ENCODE measurements around the gene METTL16. TPM values are rescaled to one million over a fixed set of nuclear protein-coding genes. Genes with fewer than 3 reads are reported as not detected.

Gene METTL16, protein sequence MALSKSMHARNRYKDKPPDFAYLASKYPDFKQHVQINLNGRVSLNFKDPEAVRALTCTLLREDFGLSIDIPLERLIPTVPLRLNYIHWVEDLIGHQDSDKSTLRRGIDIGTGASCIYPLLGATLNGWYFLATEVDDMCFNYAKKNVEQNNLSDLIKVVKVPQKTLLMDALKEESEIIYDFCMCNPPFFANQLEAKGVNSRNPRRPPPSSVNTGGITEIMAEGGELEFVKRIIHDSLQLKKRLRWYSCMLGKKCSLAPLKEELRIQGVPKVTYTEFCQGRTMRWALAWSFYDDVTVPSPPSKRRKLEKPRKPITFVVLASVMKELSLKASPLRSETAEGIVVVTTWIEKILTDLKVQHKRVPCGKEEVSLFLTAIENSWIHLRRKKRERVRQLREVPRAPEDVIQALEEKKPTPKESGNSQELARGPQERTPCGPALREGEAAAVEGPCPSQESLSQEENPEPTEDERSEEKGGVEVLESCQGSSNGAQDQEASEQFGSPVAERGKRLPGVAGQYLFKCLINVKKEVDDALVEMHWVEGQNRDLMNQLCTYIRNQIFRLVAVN
- total RNA-seq, result 10 to 100 TPM; 12.9 to 24.1 TPM

DNA sequence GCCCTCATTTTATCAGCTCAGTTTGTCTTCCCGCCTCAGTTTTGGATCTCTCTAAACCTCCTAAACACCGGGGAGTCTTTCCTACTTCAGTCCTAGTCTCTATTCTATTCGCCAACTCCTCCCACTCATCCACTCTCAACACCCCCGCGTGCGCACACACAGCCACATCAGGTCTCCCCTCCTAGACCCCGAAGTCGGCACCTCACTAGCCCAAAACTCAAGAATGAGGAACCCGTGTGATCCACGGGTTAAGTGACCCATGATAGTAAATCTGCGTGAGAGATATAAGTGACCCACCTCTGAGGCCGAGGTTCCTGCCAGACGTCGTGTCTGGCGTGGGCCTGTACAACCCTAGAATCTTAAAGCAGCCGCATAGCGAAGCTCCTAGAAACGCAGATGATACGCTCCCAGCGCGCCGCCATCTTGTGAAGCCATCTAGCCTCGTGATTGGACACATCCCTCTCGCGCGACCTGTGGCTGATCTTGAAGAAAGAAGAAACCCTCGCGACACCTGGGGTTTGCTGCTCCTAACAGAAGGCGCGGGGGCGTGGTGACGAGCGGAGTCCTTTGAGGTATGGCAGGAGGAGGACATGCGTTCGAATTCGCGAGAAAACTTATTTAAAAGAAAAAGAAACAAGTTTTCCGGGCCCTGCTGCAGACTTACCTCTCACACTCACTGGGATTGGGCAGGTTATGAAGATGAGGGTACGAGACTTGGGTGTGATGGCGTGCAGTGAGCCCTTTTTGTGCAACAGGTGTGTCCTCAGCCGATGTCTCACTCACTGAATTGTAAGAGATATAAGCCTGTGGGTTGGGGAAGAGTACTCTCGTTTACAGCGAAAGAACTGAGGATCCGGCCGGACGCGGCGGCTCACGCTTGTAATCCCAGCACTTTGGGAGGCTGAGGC lies at the start of gene METTL16:
TSS of gene METTL16 (minus strand) at position 427 of the 908 bp plus-strand sequence. CDS start 9,557 bp downstream, outside the sequence.
- H3K9me3 ChIP-seq, result no peaks in the 10 kb centered on the region
- intact Hi-C loops (cut with DNase I), result no loop called here
- TF ChIP-seq POLR2A (IDR thresholded peaks at IDR 0.05), result peak; percentile 68 to 93 (median 87)
- TF ChIP-seq, protein P1, sequence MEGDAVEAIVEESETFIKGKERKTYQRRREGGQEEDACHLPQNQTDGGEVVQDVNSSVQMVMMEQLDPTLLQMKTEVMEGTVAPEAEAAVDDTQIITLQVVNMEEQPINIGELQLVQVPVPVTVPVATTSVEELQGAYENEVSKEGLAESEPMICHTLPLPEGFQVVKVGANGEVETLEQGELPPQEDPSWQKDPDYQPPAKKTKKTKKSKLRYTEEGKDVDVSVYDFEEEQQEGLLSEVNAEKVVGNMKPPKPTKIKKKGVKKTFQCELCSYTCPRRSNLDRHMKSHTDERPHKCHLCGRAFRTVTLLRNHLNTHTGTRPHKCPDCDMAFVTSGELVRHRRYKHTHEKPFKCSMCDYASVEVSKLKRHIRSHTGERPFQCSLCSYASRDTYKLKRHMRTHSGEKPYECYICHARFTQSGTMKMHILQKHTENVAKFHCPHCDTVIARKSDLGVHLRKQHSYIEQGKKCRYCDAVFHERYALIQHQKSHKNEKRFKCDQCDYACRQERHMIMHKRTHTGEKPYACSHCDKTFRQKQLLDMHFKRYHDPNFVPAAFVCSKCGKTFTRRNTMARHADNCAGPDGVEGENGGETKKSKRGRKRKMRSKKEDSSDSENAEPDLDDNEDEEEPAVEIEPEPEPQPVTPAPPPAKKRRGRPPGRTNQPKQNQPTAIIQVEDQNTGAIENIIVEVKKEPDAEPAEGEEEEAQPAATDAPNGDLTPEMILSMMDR (IDR thresholded peaks at IDR 0.05), result peak in 1 of 7 experiments; percentile 5
- H3K4me3 ChIP-seq, result peak within 1 kb of the TSS; percentile 52 to 68
- WGBS, 2 donors, result 0 to 1% methylated on average over 37 to 49 of the region's 49 CpGs
- H3K27me3 ChIP-seq, result no peaks in the 10 kb centered on the region
- peak within 1 kb of the TSS; percentile 76 to 92 (median 84) for H3K27ac ChIP-seq
- peaks cover 36% of the 10 kb centered on the region for H3K4me1 ChIP-seq
- DNase-seq (peak; percentile 98 to 99 (median 98)), ATAC-seq (peak; percentile 100)
- H3K36me3 ChIP-seq (replicated peaks in 1 of 2; ENCODE audit: insufficient read depth in 1 of 2, low read depth in 2 of 2), result no peaks in the 10 kb centered on the region

DNA sequence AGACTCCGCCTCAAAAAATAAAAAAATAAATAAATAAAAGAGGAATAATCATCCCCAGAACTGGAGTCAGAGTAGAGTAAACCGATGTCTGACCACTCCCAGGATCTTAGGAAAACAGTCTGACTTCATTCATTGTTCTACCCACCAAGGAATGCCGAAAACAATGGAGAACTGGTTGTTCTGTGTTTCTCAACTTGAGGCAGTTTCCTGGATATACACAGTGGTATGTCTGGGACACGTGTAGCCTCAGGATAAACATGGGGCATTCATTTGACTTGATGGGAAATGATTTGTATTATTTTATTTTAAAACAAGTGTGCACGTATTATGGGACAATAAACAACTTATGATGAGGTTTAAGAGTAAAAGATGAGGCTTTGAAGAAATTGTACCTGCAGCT lies 49.0 kb upstream of the METTL16 start:
- intact Hi-C loops (cut with DNase I), result no loop called here

DNA sequence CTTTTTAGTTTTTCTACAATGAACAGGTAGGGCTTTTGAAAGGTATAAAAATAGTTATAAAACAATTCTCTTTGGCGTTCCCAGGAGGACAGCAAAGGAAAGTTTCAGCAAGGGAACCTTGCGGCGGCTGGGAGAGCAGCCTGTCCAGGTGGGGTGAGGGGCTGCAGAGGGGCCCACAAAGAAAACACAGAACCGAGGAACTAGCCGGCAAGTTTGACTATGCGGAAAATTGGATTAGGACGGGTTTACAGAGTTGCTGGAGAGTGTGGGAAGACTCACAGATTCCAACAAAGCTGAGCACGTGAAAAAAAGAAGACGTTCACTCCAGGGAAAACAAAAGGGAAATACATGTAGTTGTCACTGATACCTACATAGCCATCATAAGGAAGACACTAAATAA lies 40.2 kb upstream of the METTL16 start:
- TF ChIP-seq, protein P1 (IDR thresholded peaks at IDR 0.05), result no peak
- no peak for TF ChIP-seq POLR2A (IDR thresholded peaks at IDR 0.05)
- no peaks in the 10 kb centered on the region for H3K4me1 ChIP-seq
- no peaks in the 10 kb centered on the region for H3K36me3 ChIP-seq (replicated peaks in 1 of 2; ENCODE audit: insufficient read depth in 1 of 2, low read depth in 2 of 2)
- H3K9me3 ChIP-seq, result no peaks in the 10 kb centered on the region
- no peak for ATAC-seq
- intact Hi-C loops (cut with DNase I), result no loop called here
- no peaks in the 10 kb centered on the region for H3K27me3 ChIP-seq
- no peak for DNase-seq
- H3K4me3 ChIP-seq, result no peak overlapping the region
- WGBS, 2 donors, result 52 to 61% methylated on average over 9 of the region's 9 CpGs
- H3K27ac ChIP-seq, result no peak overlapping the region

More for the DNA sequence above, 49.0 kb upstream of the METTL16 start:
- TF ChIP-seq POLR2A (IDR thresholded peaks at IDR 0.05), result no peak
- ATAC-seq (no peak), DNase-seq (no peak)
- Histone ChIP-seq H3K27me3 (no peaks in the 10 kb centered on the region), H3K4me1 (no peaks in the 10 kb centered on the region), H3K36me3 (replicated peaks in 1 of 2; ENCODE audit: insufficient read depth in 1 of 2, low read depth in 2 of 2) (no peaks in the 10 kb centered on the region), H3K4me3 (no peak overlapping the region), H3K9me3 (no peaks in the 10 kb centered on the region), H3K27ac (no peak overlapping the region)
- 88 to 94% methylated on average over 5 of the region's 5 CpGs for WGBS, 2 donors

DNA sequence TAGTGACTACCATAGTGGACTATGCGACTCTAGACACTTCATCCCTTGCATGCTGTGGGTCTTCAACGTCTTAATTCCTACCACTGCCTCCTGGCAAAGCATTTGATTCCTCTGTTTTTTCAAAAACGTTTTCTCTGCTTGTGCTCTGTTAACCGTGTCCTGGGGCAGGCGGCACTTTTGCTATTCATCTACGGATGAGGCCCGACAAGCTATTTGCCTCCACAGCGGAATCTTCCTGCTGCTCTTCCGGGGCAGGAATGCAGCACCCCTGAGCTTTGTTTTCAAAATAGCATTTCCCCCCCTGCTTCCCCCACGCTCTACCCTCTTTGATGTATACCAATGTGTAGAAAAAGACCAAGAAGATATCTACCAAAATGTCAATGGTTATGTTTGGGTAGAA lies 39.8 kb upstream of the METTL16 start:
- 55 to 58% methylated on average over 10 of the region's 10 CpGs for WGBS, 2 donors
- H3K4me3 ChIP-seq, result no peak overlapping the region
- H3K27me3 ChIP-seq, result no peaks in the 10 kb centered on the region
- TF ChIP-seq POLR2A (IDR thresholded peaks at IDR 0.05), result no peak
- TF ChIP-seq, protein P1 (IDR thresholded peaks at IDR 0.05), result no peak
- H3K36me3 ChIP-seq (replicated peaks in 1 of 2; ENCODE audit: insufficient read depth in 1 of 2, low read depth in 2 of 2), result no peaks in the 10 kb centered on the region
- H3K4me1 ChIP-seq, result no peaks in the 10 kb centered on the region
- intact Hi-C loops (cut with DNase I), result no loop called here
- ATAC-seq (no peak), DNase-seq (no peak)
- H3K27ac ChIP-seq, result no peak overlapping the region
- H3K9me3 ChIP-seq, result no peaks in the 10 kb centered on the region
